BJ (cell line): Measurements from ENCODE around the gene TM9SF3. TPM values are rescaled to one million over a fixed set of nuclear protein-coding genes. Genes with fewer than 3 reads are reported as not detected.

Experiments used
- CTCF ChIA-PET: fragments of 350-600 bp; formaldehyde crosslinking; extraction: SDS; loops from one replicate; lab custom pipeline; 2021; ENCODE audit warnings: antibody characterized with exemption, inconsistent platforms; lab: Yijun Ruan, JAX
- POLR2A ChIA-PET: fragments of 300-600 bp; sonication (Branson Sonifier 250); formaldehyde crosslinking; extraction: SDS; loops from one replicate; lab custom pipeline; 2021; ENCODE audit warnings: antibody characterized with exemption; lab: Charles Lee
- DNase-seq: peaks from one replicate; pipeline ENCODE4 v3.0.0-alpha.2; 2011; ENCODE audit warnings: low read depth
- H3K27me3 ChIP-seq: 2 replicates; pipeline ENCODE4 v1.6.0; 2011; ENCODE audit warnings: low read length; ENCODE audit not compliant: control insufficient read depth, insufficient read depth
- H3K36me3 ChIP-seq: 2 replicates; pipeline ENCODE4 v1.5.1; 2011; ENCODE audit warnings: low read length; ENCODE audit not compliant: control insufficient read depth, insufficient read depth
- H3K4me3 ChIP-seq: 2 replicates; pipeline ENCODE4 v1.5.1; 2011; ENCODE audit warnings: low read depth, mild to moderate bottlenecking, control low read depth, low read length
- CTCF ChIP-seq: IDR thresholded peaks from 2 replicates; pipeline ENCODE4 v1.5.1; 2011; ENCODE audit warnings: low read depth, mild to moderate bottlenecking, control low read depth, inconsistent platforms, low read length, moderate library complexity; ENCODE audit not compliant: insufficient read depth
- polyA plus RNA-seq: library from polyadenylated mRNA; depleted of rRNA; stranded (reverse); fragments of >200 nt; gene quantifications from 2 replicates; pipeline ENCODE4 v1.2.3, GENCODE V29; 2011; rRNA removed
- small RNA-seq: library from RNA; depleted of rRNA; stranded (forward); fragments of <200 nt; gene quantifications from one replicate; pipeline ENCODE3, GENCODE V24; 2012; ENCODE audit warnings: low replicate concordance, low read depth; ENCODE audit not compliant: insufficient read length

The TM9SF3 gene
- polyA plus RNA-seq, 1 experiment, result 27.0 TPM

DNA sequence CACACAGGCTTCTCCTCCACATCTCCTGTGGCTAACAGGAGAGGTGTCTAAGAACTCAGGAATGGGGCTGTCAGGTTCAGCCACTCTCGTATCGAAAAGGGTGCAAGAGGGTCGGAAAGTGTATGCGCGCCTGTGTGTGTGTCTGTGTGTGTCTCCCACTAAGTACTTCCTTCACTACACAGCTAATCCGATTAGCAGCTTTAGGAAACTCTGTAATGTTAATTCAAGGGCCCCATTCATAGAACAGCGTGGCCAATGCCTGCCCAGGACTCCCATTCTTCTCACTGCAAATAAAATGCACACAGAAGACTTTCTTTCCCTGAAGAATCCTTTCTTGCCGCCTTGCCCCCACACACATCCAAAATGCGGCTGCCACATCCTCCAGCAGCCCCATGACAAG, 112.9 kb downstream of the TM9SF3 start:
- POLR2A ChIA-PET, result no interaction called here
- Histone ChIP-seq H3K4me3 (no peak overlapping the region), H3K27me3 (no peaks in the 10 kb centered on the region; the same call in 1 of the 2 replicates), H3K36me3 (no peaks in the 10 kb centered on the region)
- no peak for TF ChIP-seq CTCF
- CTCF ChIA-PET, result interaction anchor here (1.1 kb wide), 1 partner anchor 18 kb away, joined by 3 read pairs; no protein-coding TSS in a partner anchor
- no peak for DNase-seq

DNA sequence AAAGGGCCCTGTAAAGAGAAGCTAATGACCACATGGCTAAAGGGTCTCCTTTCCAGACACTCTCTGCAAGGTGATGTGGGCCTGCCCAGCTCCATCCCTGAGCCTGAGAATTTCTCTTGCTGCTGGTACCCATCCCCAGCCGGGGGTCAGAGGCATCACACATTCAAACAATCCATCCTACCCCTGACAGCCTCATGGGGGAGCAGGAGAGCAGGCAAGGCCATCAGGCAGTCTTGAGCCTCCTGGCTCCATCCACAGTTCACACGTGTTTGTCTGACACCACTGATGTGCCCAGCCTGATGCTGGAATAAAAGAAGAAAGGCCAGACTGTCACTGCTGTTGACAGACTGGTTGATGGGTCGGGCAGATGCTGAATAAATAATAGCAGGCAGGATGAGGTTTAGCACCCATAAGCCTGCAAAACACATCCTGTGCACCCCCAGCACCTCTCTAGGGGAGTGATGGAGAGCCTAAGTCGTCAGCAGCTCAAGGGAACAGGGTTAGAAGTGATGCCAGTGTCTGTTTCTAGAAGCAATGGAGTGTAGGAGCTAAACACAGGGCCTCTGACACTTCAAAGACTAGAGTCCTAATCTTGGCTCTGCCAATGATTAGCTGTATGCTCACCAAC, 116.6 kb downstream of the TM9SF3 start:
- DNase-seq, result no peak
- Histone ChIP-seq H3K4me3 (no peak overlapping the region), H3K27me3 (peaks cover 1% of the 10 kb centered on the region), H3K36me3 (no peaks in the 10 kb centered on the region)
- TF ChIP-seq CTCF, result peak; percentile 65
- POLR2A ChIA-PET, result no interaction called here
- CTCF ChIA-PET, result interaction anchor here (0.7 to 1.9 kb wide), 5 partner anchors 29 to 293 kb away, joined by 3 to 4 read pairs (median 3); partner anchors contain the start of gene TLL2

DNA sequence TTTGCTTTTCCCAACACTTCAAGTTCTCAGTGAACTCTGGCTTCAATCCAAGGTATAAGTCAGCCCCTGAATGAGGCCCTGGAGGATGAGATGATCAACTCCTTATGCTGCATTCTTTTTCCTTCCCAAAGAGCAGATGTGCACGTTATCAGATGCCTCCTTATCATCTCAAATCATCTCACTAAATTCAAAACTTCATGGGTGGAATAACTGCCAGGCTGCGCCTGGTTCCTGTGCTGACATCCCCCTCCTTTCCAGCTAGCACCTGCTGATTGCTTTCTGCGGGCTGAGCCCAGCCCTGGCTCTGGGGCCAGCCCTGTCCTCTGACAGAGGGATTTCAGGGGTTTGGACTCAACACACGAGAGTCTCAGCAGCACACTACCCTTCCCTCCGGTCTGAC, 118.0 kb downstream of the TM9SF3 start:
- no peak overlapping the region for H3K4me3 ChIP-seq
- ChIA-PET CTCF (interaction anchor here (1.4 to 1.9 kb wide), 3 partner anchors 10 to 99 kb away, joined by 3 to 5 read pairs (median 4); partner anchors contain the start of gene TLL2), POLR2A (no interaction called here)
- DNase-seq, result no peak
- no peaks in the 10 kb centered on the region for H3K36me3 ChIP-seq
- H3K27me3 ChIP-seq, result peaks cover 1% of the 10 kb centered on the region
- no peak for TF ChIP-seq CTCF

Small RNA genes within 50 kb of the gene (small RNA-seq; reads per million reads assigned to genes)
- not detected for gene RNA5SP324

Other genes with a start within 250 kb of the TM9SF3 start
- not detected in 2 replicates for gene OPALIN, start 228.0 kb downstream of the TM9SF3 start, polyA plus RNA-seq
- gene TLL2, start 73.1 kb downstream of the TM9SF3 start, polyA plus RNA-seq, result 0.05 and 0.06 TPM in 2 replicates
- gene PIK3AP1, start 133.5 kb upstream of the TM9SF3 start, polyA plus RNA-seq, result 0.04 and 0.06 TPM in 2 replicates
- gene LCOR, start 245.3 kb upstream of the TM9SF3 start, polyA plus RNA-seq, result 4.9 and 9.3 TPM in 2 replicates